GM21723 (cell line): ENCODE results near the gene MRPL4.

Source experiments
- ATAC-seq: cut with Tn5 transposase; IDR thresholded peaks from one replicate; pipeline ENCODE4 v1.9.1; 2021; ENCODE audit warnings: mild to moderate bottlenecking, moderate library complexity; ENCODE audit not compliant: unreplicated experiment

MRPL4 gene

DNA sequence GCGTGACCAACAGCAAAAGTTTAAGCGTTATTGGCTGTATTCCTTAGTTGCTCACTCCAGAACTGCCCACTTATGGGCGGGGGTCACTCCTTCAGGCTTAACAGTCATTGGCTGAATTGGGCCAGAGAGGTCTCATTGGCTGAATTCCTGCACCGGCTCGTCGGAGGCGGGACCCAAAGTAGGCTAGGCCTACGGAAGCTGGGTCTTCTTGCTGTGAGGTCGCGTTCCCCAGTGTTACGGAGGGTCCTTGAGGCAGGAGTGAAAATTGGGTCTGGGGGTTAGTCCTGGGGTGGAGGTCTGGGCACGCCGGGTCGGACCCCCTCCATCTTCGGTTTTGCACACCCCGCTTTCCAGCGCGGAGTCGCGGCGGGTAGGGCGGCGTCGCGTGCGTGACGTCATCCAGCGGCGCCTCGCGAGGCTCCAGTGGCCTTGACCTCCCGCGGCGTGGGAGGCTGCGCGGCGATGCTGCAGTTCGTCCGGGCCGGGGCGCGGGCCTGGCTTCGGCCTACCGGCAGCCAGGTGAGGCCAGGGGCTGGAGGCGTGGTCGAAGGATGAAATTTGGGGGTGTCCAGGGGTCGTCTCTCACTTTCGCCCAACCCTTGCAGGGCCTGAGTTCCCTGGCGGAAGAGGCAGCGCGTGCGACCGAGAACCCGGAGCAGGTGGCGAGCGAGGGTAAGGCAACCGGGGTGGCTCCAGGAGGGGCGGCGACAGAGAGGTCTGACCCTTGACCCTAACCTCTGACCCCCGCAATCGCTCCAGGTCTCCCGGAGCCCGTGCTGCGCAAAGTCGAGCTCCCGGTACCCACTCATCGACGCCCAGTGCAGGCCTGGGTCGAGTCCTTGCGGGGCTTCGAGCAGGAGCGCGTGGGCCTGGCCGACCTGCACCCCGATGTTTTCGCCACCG, at the start of gene MRPL4:
Gene MRPL4 (plus strand): TSS at position 423 of the 903 bp plus-strand sequence. CDS start 40 bp downstream, at position 463.
- peak; percentile 76 for ATAC-seq

DNA sequence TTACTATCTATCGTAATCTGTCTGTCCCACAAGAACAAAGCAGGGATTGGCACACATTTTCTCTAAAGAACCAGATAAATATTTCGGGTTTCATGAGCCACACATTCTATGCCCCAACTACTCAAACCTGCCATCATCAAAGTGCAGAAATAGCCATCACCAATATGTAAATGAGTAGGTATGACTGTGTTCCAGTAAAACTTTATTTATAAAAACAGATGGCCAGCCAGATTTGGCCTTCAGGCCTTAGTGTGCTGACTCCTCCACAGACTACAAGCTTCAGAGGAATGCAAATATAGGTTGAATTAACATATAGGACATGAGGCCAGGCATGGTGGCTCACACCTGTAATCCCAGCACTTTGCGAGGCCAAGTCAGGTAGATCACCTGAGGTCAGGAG, 48.3 kb upstream of the MRPL4 start:
- no peak for ATAC-seq

DNA sequence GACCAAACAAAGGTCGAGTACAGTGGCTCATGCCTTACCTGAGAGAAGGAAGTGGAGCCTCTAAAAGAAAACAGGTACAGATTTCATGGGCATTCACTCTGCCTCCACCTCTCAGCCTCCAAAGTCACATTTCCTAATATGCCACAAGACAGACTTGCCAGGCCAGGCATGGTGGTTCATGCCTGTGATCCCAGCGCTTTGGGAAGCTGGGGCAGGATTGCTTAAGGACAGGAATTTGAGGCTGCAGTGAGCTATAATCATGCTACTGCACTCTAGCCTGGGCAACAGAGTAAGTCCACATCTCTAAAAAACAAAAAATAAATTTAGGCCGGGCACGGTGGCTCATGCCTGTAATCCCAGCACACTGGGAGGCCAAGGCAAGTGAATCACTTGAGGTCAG, 46.4 kb upstream of the MRPL4 start:
- no peak for ATAC-seq

- no peak for ATAC-seq
Observed at GRCh38 chr19:10206226-10206885, 45.7 kb upstream of the MRPL4 start.

DNA sequence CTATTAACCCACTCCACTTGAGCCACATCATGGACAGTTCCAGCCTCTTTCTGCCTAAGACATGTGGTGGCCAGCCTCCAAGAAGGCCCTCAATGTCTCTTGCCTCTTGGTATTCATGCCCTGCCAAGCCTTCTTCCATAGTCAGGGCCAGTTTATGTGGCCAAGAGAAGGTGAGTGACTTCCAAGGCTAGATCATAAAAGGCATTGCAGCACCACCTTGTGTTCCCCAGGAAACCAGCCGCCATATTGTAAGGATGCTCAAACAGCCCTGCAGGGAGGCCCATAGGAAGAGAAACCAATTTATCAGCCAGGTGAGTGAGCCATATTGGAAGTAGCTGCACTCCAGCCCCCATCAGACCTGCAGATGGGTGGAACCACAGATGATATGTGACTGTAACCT, 45.0 kb upstream of the MRPL4 start:
- no peak for ATAC-seq

DNA sequence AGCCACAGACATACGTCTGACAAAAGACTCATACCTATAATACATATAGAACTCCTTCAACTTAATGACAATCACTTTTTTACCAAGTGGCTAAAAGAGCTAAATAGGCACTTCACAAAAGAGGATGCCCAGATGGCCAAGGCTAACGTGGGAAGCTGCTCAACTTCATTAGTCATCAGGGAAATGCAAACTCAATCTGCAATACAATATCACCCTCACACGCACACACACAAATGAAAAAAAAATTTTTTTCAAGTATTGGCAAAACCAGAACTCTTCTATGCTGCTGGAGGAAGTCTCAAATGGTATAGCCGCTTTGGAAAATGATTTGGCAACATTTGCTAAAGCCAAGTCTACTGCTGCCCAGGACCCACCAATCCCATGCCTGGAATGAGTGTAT, 42.7 kb upstream of the MRPL4 start:
- no peak for ATAC-seq

DNA sequence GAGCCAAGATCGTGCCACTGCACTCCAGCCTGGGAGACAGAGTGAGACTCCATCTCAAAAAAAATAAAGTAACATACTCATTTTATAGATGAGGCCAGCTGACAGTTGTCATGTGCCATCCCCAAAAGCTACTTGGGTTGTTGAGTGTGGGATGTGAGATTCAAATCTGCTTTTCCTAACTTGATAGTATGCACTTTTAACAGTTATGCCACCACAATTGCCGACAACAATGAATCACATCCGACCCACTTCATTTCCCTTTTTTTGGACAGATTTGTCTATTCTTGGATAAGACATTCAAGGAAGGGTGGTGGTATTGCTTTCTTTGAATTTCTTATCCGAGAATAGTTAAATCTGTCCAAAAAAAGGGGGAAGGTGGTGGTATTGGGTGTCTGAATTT, 41.0 kb upstream of the MRPL4 start:
- ATAC-seq = no peak

- no peak for ATAC-seq
Observed at GRCh38 chr19:10211691-10212090, 40.3 kb upstream of the MRPL4 start.

DNA sequence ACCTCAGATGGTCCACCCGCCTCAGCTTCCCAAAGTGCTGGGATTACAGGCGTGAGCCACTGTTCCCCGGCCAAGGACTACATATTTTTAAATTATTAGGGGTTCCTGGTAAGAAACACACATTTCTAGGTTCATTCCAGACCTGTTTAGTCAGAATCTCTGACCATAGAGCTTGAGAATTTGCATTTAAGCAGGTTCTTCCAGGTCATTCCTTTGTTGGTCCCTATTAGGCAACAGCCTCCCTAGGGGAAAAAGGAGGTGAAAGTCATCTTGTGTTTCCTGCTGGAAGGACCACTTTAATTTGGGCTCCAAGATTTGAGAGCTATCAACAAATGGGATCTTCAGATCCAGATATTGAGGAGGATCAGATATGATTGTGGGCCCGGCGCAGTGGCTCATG, 37.2 kb upstream of the MRPL4 start:
- no peak for ATAC-seq

DNA sequence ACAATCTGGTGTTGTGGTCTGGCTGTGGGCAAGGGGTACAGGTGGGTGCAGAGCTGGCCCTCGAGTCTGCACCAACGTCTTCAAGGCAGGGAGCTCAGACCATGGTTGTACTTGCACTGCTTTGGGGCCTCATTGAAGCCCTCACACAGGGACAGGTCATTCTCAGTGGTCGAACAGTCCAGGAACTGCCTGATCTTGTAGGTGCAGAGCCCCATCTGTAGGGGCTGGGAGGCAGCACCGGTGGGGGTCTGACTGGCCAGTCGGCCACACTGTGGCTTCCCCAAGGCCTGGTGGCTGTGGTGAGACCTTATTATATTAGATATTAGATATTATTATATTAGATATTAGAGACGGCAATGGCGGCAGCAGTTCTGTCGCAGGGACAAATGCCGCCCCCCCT, 34.9 kb upstream of the MRPL4 start:
- no peak for ATAC-seq

- ATAC-seq = peak; percentile 59
Observed at GRCh38 chr19:10219678-10220077, 32.3 kb upstream of the MRPL4 start.

DNA sequence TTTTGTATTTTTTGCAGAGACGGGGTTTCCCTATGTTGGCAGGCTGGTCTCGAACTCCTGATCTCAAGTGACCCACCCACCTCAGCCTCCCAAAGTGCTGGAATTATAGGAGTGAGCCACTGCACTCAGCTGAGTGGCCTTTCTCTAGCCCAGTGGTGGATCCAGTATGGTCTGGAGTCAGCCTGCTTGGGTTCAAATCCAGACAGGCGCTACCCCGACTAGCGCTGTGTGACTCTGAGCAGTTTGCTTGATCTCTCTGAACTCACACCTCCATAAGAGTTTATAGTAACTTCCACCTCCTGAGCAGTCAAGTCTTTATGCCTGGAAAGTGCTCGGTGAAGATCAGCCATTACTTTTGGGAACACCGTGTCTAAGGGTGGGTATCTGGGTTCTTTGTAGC, 31.3 kb upstream of the MRPL4 start:
- no peak for ATAC-seq

DNA sequence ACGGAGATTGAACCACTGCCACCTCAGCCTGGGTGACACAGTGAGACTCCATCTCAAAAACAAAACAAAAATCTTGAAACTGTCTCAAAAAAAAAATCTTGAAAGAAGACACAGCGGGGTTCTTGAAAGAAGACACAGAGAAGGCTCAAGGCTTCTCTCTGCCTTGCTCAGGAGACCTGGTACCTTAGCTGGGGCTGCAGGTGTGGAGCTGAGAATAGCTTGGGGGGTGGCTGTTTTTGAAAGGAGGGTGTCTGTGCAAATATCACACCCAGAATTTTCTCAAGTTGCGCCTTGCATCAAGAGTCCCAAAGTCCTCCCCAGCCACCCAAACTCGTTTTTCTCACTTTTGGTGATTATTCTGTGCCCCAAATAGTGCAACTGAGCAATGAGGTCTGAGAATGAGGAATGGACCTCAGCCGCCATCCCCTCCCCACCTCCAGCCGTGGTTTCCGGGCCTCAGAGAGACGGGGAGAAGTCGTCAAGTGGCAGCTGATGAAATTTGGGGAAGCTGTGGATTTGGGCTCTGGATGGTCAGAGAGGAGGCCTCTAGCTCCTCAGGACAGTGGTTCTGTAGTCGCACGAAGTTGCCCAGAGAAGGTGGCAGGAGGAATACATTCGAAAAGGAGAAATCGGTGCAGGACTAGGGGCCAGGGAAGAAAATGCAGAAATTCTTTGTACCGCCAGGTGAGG, 29.7 kb upstream of the MRPL4 start:
- no peak for ATAC-seq

DNA sequence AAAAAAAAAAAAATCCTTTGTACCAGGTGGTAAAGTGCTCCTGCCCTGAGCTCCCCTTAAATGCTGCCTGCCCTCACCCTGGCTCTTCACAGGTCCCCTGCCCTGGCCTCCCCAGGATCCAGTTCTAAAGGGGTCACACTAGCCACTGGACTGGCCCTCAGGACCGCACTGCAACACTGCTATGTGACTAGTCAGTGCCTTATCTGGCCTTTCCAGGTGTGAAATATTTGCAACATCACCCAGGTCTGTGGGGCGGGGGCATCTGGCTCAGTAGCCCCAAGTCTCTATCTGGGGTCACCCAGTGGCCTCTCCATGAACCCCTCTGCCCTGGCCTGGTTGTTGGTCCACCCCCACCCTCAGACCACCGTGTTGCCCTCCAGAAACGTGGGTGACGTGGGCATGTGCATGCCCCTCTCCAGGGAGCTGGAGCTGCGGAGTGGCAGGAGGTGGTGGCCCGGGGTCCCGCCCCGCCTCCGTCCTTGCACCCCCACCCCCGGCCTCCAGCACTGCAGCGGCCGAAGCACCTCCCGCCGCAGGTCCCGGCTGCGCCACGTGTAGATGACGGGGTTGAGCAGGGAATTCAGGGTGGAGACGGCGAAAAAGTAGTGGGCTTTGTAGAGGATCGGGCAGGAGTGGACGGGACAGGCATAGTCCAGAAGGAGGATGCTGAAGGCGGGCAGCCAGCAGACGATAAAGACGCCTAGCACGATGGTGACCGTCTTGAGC, 28.4 kb upstream of the MRPL4 start:
- no peak for ATAC-seq

DNA sequence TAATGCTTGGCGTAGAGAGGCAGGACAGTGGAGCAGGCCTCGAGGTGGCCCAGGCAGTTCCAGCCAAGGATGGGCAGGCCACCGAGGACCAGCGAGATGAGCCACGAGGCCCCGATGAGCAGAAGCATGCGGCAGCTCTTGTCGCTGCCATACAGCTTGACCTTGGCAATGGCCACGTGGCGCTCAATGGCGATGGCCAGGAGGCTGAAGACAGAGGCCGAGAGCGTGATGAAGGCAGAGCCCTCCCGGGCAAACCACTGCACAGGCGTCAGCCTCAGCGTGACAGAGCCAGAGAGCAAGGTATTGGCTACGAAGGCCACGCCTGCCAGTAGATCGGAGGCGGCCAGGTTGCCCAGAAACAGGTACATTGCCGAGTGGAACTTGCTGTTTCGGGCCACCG, 27.7 kb upstream of the MRPL4 start:
- ATAC-seq = no peak

DNA sequence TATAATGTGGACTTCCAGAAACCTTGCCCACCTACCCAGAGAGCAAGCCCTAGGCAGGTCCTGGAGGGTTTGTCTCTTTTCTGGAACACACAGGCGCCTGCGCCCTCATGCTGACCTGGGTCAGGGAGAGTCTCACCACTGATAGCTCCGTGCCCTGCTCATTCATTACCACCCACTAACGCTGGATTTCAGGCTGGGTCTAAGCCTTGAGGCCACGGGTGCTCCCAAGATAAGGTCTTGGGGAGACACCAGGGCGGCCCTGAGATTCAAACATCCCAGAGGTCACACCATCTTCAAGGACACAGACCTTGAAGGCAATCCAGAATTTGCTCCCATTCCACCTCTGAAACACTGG, 26.0 kb upstream of the MRPL4 start:
- no peak for ATAC-seq

GRCh38 chr19:10226376-10227025, 25.5 kb upstream of the MRPL4 start:
- no peak for ATAC-seq

GRCh38 chr19:10227026-10227971, 24.7 kb upstream of the MRPL4 start:
- ATAC-seq = no peak

- no peak for ATAC-seq
Observed at GRCh38 chr19:10228393-10228792, 23.6 kb upstream of the MRPL4 start.

GRCh38 chr19:10228920-10229319, 23.1 kb upstream of the MRPL4 start:
- ATAC-seq = no peak
